Measurements from ENCODE around the gene RSRP1. TPM values are rescaled to one million over a fixed set of nuclear protein-coding genes. Genes with fewer than 3 reads are reported as not detected.
A peak's percentile ranks its signal among the peaks of the same experiment; 100 is the strongest.
"Not testable (repeated sequence)": the region's sequence is repeated elsewhere in the genome, so short reads cannot be mapped to it uniquely, and the experiment has no call there.

The RSRP1 gene
- total RNA-seq, 1 donor from 2014 or later: 122 TPM

DNA sequence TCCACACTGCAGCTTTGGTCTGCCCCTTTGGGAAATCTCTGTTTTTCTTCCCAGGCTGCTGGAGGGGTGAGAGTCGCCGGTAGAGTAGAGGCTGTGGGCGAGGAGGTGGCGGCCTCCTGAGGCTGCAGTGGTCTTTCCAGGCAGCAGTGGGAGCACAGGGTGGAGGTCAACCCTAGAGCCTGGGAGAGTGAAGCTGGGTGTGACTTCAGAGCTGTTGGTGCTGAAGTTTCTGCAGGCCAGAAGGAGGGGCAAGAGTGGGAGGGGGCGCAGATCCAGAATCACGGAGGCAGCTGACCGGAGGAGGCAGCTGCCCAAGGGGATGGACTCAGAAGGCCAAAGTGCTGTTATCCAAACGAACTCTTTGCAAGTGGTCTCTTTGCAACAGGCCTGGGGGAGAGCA is 31.5 kb upstream of the RSRP1 start:
- not testable (repeated sequence) for H3K4me1 Mint-ChIP-seq (ENCODE audit: unreplicated experiment); H3K27me3 Mint-ChIP-seq (ENCODE audit: unreplicated experiment); H3K4me3 Mint-ChIP-seq (ENCODE audit: unreplicated experiment); H3K9me3 Mint-ChIP-seq (ENCODE audit: unreplicated experiment); H3K36me3 Mint-ChIP-seq (ENCODE audit: unreplicated experiment); H3K27ac Mint-ChIP-seq (ENCODE audit: unreplicated experiment); DNase-seq (ENCODE audit: extremely low spot score, unreplicated experiment)

DNA sequence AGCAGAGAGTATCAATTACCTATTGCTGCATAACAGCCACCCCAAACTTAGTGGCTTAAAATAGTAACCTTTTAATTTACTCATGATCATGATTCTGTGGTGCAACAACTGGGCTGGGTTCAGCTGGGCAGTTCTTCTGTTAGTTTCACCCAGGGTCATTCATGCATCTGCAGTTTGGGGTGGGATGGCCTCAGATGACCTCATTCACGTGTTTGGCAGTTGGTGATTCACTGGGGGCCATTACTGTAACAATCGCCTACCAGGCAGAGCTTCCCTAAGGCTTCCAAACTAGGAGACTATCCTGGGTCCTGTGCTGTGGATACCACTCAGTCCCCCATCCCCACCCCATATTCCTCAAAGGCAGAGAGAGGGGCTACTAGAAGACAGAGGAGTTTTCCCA is 31.1 kb upstream of the RSRP1 start:
- H3K36me3 Mint-ChIP-seq (ENCODE audit: unreplicated experiment); H3K9me3 Mint-ChIP-seq (ENCODE audit: unreplicated experiment); H3K27me3 Mint-ChIP-seq (ENCODE audit: unreplicated experiment); H3K27ac Mint-ChIP-seq (ENCODE audit: unreplicated experiment); H3K4me3 Mint-ChIP-seq (ENCODE audit: unreplicated experiment); DNase-seq (ENCODE audit: extremely low spot score, unreplicated experiment); H3K4me1 Mint-ChIP-seq (ENCODE audit: unreplicated experiment): not testable (repeated sequence)

DNA sequence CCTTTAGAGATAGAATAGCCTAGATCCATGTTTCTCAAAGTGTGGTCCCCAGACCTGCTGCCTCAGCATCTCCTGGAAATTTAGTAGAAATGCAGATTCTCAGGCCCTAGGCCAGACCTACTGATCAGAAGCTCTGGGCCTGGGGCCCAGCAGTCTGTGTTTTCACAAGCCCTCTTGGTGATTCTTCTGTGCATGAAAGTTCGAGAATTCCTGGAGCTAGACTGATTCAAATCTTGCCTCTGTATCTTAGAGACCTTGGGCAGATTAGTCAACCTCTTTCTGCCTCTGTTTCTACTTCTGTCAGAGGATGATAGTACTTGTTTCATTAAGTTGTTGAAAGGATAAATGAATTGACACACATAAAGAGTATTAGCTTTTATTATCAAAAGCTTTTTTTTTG is 30.0 kb upstream of the RSRP1 start:
- not testable (repeated sequence) for H3K36me3 Mint-ChIP-seq (ENCODE audit: unreplicated experiment); H3K27me3 Mint-ChIP-seq (ENCODE audit: unreplicated experiment); H3K9me3 Mint-ChIP-seq (ENCODE audit: unreplicated experiment); H3K4me3 Mint-ChIP-seq (ENCODE audit: unreplicated experiment); H3K27ac Mint-ChIP-seq (ENCODE audit: unreplicated experiment); H3K4me1 Mint-ChIP-seq (ENCODE audit: unreplicated experiment); DNase-seq (ENCODE audit: extremely low spot score, unreplicated experiment)

DNA sequence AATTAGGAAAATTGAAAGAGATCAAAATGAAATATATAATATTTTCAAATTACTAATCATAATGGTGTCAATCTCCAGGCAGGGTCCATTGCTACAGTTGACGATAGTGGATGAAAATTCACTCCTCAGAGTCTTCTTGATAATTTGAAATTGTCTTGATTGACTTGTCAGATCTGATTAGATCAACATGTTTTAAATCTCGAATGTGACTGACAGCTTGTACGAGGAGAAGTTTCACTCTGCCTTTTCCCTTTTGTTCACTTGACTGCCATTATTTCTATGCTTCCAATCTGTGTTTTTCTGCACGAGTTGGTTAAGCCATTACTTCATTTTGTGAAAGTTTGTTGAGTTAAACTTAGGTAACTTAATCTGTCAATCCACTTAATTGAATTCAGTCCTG is 28.4 kb upstream of the RSRP1 start:
- not testable (repeated sequence) for H3K4me3 Mint-ChIP-seq (ENCODE audit: unreplicated experiment); H3K27ac Mint-ChIP-seq (ENCODE audit: unreplicated experiment); H3K27me3 Mint-ChIP-seq (ENCODE audit: unreplicated experiment)

DNA sequence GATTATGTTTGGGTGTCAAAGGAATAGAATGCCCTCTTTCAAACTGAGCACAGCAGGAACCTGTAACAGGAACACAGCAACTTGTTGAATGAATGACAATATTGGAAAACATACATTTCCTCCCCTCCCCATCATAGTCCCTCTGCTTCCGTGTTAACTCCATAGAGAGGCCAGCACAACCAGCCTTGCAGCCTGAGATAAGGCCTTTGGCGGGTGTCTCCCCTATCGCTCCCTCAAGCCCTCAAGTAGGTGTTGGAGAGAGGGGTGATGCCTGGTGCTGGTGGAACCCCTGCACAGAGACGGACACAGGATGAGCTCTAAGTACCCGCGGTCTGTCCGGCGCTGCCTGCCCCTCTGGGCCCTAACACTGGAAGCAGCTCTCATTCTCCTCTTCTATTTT is 25.0 kb upstream of the RSRP1 start, which contains the start of gene RHD:
RHD (plus strand) TSS at position 272 of the 400 bp plus-strand sequence; CDS start at position 311, 39 bp downstream.
- not testable (repeated sequence) for H3K4me1 Mint-ChIP-seq (ENCODE audit: unreplicated experiment); H3K9me3 Mint-ChIP-seq (ENCODE audit: unreplicated experiment); H3K36me3 Mint-ChIP-seq (ENCODE audit: unreplicated experiment); H3K27ac Mint-ChIP-seq (ENCODE audit: unreplicated experiment); H3K4me3 Mint-ChIP-seq (ENCODE audit: unreplicated experiment); H3K27me3 Mint-ChIP-seq (ENCODE audit: unreplicated experiment); DNase-seq (ENCODE audit: extremely low spot score, unreplicated experiment)

More for the DNA sequence above, 28.4 kb upstream of the RSRP1 start:
- DNase-seq (ENCODE audit: extremely low spot score, unreplicated experiment); H3K4me1 Mint-ChIP-seq (ENCODE audit: unreplicated experiment); H3K9me3 Mint-ChIP-seq (ENCODE audit: unreplicated experiment); H3K36me3 Mint-ChIP-seq (ENCODE audit: unreplicated experiment): not testable (repeated sequence)

DNA sequence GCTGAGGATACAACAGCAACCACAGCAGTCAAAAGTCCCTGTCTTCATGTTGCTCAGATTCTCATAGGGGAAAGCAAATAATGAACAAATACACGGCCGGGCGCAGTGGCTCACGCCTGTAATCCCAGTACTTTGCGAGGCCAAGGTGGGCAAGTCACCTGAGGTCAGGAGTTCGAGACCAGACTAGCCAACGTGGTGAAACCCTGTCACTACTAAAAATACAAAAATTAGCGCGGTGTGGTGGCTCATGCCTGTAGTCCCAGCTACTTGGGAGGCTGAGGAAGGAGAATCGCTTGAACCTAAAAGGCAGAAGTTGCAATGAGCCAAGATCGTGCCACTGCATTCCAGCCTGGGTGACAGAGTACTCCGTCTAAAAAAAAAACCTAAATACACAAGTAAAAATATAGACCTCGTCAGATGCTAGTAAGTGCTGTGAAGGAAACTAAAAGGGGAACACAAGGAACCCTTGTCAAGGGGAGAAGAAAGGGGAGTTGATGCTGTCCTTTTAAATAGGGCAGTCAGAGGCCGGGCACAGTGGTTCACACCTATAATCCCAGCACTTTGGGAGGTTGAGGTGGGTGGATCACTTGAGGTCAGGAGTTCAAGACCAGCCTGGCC is 21.0 kb upstream of the RSRP1 start:
- H3K9me3 Mint-ChIP-seq (ENCODE audit: unreplicated experiment); H3K27me3 Mint-ChIP-seq (ENCODE audit: unreplicated experiment); H3K36me3 Mint-ChIP-seq (ENCODE audit: unreplicated experiment); H3K27ac Mint-ChIP-seq (ENCODE audit: unreplicated experiment); DNase-seq (ENCODE audit: extremely low spot score, unreplicated experiment); H3K4me1 Mint-ChIP-seq (ENCODE audit: unreplicated experiment): not testable (repeated sequence)
- peak overlapping the region; percentile 67 for H3K4me3 Mint-ChIP-seq (ENCODE audit: unreplicated experiment)

DNA sequence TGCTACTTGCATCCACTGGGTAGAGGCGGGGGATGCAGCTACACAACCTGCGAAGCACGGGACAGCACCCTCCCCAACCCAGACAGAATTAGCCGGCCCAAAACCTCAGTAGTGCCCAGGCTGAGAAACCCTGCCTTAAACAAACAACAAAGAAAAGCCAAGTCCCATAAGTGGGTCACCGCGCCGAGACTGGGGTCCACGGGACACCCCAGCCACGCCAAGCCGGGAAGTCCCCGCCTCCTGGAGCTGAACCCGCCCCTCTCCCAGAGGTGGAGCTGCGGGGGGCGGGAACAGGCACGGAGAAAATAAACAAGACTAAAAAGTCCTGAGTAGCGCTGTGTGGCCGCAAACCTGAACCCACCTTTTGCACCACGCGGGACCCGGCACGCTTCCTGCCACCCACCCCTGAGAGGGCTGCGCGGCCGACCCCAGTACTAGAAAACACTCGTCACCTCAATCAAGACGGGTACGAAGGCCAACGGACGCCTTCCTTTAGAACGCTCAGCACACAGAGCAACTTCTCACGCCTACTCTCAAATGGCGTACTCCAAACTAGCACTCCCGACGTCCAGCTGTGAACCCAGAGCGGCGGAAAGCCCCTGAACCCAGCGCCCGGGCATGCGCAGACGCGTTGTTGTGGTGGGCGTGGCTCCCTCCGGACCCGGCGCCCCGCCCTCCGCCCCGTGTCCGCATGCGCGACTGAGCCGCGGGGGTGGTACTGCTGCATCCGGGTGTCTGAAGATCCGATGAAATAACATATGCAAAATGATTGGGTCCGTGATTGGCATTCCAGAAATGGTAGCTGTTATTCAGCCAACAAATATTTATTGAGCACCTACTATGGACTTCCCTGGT is 20.3 kb upstream of the RSRP1 start:
- not testable (repeated sequence) for H3K27me3 Mint-ChIP-seq (ENCODE audit: unreplicated experiment); H3K4me1 Mint-ChIP-seq (ENCODE audit: unreplicated experiment); H3K9me3 Mint-ChIP-seq (ENCODE audit: unreplicated experiment); H3K27ac Mint-ChIP-seq (ENCODE audit: unreplicated experiment); H3K36me3 Mint-ChIP-seq (ENCODE audit: unreplicated experiment)
- DNase-seq (ENCODE audit: extremely low spot score, unreplicated experiment): peak; percentile 91
- peak overlapping the region; percentile 67 for H3K4me3 Mint-ChIP-seq (ENCODE audit: unreplicated experiment)

DNA sequence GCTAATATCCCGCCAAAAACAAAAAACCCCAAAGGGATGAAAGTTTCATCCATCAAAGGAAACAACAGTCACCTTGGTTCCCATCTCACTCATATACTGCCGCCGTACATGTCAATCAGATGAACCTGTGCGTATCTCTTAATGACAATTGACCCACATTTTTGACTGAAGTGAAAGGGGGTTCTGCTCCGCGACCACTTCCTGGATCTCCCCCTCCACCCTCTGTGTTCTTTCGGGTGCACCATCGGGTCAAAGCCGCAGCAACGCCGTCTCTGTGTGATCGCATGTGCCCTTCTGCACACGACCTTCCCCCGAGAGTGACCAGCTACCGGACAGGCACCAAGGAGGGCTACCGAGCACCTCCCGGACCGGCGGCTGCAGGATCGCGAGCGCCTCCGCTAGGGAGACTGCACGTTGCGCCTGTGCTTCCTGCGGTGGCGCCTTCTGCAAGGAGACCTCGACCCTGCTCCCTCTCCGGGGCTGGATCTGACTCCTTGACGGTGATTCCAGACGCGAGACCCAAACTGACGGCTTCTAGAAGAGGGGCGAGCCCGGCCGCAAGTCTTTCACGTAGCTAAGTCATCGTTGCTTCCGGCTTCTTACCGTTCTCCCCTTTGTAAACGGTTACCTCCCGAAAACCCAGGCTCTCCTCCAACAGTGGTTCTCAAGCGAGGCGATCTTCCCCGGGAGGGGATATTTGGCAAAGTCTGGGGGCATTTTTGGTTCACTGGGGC is 19.5 kb upstream of the RSRP1 start:
- H3K9me3 Mint-ChIP-seq (ENCODE audit: unreplicated experiment); H3K27me3 Mint-ChIP-seq (ENCODE audit: unreplicated experiment); H3K4me1 Mint-ChIP-seq (ENCODE audit: unreplicated experiment); H3K36me3 Mint-ChIP-seq (ENCODE audit: unreplicated experiment); DNase-seq (ENCODE audit: extremely low spot score, unreplicated experiment); H3K27ac Mint-ChIP-seq (ENCODE audit: unreplicated experiment): not testable (repeated sequence)
- H3K4me3 Mint-ChIP-seq (ENCODE audit: unreplicated experiment): peak overlapping the region; percentile 79

DNA sequence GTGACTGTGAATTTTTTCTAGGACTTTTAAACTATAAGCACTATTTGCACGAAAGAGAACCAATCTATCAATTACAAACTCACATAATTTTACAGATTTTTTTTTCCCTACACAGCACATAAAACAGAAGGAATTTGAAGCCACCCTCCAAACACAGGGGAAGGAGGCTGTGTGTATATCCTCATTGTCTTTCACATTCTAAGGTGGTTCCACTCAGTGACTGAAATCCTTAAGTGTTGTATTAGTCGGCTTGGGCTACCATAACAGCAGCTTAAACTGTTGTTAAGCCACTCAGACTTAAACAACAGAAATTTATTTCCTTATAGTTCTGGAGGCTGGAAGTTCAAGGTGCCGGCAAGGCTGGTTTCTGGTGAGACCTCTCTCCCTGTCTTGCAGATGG is 13.1 kb upstream of the RSRP1 start:
- not testable (repeated sequence) for H3K27me3 Mint-ChIP-seq (ENCODE audit: unreplicated experiment); H3K27ac Mint-ChIP-seq (ENCODE audit: unreplicated experiment); H3K4me3 Mint-ChIP-seq (ENCODE audit: unreplicated experiment); H3K9me3 Mint-ChIP-seq (ENCODE audit: unreplicated experiment); DNase-seq (ENCODE audit: extremely low spot score, unreplicated experiment); H3K4me1 Mint-ChIP-seq (ENCODE audit: unreplicated experiment); H3K36me3 Mint-ChIP-seq (ENCODE audit: unreplicated experiment)
